ENCODE results near the gene NCAPG2.
A peak's percentile ranks its signal among the peaks of the same experiment; 100 is the strongest.

The NCAPG2 gene

DNA sequence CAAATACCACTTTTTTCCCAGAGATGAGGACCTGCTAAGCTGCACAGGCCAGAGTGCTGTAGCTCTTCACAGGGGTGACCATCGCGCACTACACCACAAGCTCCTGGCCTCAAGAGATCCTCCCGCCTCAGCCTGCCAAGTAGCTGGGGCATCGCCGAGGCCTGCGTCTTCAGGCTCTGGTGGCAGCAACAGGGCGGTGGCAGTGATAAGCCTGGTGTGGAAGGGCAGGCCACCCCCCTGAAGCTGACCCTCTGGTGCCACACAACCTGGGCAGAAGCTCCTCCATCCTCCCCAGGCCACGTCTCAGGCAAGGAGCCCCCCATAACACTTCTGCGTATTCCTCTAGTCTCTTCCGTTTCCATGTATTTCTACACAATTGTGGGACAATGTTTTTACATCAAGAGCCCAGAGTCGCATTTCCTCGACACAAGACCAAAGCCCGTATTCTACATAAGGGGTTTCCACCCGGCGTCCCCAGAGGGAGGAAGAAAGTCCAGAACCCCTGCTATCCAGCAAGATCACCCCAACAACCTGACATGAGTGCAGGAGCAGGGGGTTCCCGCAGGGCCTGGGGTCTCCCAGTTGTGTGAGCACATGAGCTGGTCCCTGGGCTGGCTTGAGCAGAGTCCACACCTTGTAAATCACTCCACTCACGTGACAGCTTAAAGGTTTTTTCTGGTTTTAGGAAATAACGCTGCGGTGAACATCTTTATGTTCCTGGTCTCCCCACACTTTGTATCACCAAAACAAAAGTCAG lies 37.6 kb upstream of the NCAPG2 start:
- TF ChIP-seq, protein P1, sequence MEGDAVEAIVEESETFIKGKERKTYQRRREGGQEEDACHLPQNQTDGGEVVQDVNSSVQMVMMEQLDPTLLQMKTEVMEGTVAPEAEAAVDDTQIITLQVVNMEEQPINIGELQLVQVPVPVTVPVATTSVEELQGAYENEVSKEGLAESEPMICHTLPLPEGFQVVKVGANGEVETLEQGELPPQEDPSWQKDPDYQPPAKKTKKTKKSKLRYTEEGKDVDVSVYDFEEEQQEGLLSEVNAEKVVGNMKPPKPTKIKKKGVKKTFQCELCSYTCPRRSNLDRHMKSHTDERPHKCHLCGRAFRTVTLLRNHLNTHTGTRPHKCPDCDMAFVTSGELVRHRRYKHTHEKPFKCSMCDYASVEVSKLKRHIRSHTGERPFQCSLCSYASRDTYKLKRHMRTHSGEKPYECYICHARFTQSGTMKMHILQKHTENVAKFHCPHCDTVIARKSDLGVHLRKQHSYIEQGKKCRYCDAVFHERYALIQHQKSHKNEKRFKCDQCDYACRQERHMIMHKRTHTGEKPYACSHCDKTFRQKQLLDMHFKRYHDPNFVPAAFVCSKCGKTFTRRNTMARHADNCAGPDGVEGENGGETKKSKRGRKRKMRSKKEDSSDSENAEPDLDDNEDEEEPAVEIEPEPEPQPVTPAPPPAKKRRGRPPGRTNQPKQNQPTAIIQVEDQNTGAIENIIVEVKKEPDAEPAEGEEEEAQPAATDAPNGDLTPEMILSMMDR (IDR thresholded peaks at IDR 0.05; ENCODE audit: low read depth, low read length) = no peak
- H3K4me3 ChIP-seq (replicated peaks in 1 of 2; ENCODE audit: low read depth in 2 of 2, low read length in 2 of 2) = no peak overlapping the region
- no peak for DNase-seq (ENCODE audit: low read depth in 2 of 2)

DNA sequence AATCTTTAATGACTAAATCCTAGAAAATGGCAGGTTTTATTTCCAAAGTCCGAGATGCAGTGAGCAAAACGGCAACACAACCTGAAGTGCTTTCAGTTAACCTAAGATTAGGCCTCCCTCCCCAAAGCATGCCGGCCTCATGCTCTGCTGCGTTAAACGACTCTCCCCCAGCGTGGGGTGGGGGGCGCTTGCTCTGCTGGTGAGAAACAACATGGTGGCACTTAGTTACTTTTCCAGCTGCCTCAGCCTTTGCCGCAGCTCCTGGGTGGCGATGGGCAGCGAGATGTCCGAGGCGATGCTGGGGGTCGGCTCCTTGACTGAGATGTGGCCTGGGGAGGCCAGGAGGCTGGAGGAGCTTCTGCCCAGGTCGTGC lies 36.7 kb upstream of the NCAPG2 start:
- H3K4me3 ChIP-seq (replicated peaks in 1 of 2; ENCODE audit: low read depth in 2 of 2, low read length in 2 of 2) = no peak overlapping the region
- TF ChIP-seq, protein P1 (IDR thresholded peaks at IDR 0.05; ENCODE audit: low read depth, low read length) = no peak
- no peak for DNase-seq (ENCODE audit: low read depth in 2 of 2)

DNA sequence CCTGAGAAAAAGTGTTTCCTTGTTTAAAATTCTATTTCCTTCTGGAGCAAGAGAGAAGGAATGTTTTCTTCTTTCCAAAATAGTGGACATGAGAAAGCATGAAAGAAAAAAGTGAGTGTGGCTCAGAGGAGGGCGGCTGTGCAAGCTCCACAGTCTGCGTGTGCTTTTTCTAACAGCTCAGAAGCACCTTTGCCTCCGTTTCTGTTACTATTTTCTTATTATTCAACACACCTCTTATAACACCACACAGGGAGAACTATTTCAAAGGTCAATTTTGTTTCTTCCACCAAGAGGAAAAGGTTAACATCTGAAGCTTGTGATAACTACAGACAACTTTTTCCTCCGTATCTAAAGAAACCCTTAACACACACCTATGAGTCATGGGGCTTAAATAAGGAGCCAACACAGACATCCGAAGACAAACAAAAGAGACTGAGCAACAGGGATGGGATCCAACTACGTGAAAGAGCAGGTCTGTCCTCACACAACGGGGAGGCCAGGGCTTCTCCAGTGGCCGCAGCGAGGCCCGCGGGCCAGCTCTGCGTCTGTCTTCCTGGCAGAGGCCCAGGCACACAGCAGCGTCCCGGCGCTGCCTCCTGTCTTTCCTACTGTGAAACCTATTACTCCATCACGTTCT lies 36.2 kb upstream of the NCAPG2 start:
- DNase-seq (ENCODE audit: low read depth in 2 of 2) = peak; percentile 90 to 97
- no peak overlapping the region for H3K4me3 ChIP-seq (replicated peaks in 1 of 2; ENCODE audit: low read depth in 2 of 2, low read length in 2 of 2)
- TF ChIP-seq, protein P1 (IDR thresholded peaks at IDR 0.05; ENCODE audit: low read depth, low read length) = peak; percentile 21

DNA sequence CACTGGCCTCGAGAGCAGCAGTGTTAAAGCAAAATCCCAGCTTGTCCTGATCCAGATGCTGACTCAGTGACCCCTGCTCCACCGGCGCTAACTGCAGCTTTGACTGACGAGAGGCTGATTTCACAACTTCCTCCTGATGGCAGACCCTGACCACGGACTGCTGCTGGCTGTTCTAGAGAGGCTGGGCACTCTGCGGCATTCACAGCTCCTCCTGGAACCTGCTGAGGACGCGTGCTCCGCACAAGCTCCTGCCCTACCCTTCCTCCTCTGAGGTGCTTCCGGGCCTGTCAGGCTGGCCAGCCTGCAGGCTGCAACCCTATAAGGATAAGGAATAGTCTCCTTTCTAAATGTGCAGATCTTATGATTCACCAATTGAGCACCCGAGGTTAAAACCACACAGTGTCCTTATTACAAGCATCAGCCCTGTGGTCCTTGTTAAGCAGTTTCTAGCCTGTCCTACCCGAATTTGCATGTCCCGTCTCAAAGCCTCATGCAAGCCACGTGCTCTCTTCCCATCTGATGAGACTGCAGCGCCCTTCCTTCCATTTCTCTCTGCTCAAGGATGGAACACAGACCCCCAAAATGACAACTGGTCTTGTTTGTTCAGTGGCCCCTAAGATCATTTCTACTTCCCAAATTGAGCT lies 35.5 kb upstream of the NCAPG2 start:
- TF ChIP-seq, protein P1 (IDR thresholded peaks at IDR 0.05; ENCODE audit: low read depth, low read length) = no peak
- peak; percentile 93 to 94 for DNase-seq (ENCODE audit: low read depth in 2 of 2)
- H3K4me3 ChIP-seq (replicated peaks in 1 of 2; ENCODE audit: low read depth in 2 of 2, low read length in 2 of 2) = peak overlapping the region in 1 of 2 donors; percentile 7

DNA sequence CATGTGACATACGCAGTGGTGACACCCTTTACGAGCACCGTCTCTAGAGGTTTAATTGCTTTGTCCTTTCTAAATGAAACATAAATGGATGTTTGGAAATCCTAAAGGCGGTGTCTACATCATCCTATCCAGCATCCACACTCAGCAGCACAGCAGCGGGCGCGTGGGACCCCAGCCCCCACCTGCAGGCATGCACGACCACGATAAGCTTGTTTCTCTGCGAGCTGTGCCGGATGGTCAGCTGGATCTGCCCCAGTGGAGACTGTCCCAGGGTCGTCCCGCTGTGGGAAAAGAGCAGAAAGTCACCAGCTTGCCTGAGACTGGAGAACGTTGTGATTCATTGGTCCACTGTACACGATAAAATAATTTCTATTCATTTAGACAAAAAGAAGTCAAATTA lies 34.2 kb upstream of the NCAPG2 start:
- TF ChIP-seq, protein P1 (IDR thresholded peaks at IDR 0.05; ENCODE audit: low read depth, low read length) = no peak
- H3K4me3 ChIP-seq (replicated peaks in 1 of 2; ENCODE audit: low read depth in 2 of 2, low read length in 2 of 2) = no peak overlapping the region
- no peak for DNase-seq (ENCODE audit: low read depth in 2 of 2)

DNA sequence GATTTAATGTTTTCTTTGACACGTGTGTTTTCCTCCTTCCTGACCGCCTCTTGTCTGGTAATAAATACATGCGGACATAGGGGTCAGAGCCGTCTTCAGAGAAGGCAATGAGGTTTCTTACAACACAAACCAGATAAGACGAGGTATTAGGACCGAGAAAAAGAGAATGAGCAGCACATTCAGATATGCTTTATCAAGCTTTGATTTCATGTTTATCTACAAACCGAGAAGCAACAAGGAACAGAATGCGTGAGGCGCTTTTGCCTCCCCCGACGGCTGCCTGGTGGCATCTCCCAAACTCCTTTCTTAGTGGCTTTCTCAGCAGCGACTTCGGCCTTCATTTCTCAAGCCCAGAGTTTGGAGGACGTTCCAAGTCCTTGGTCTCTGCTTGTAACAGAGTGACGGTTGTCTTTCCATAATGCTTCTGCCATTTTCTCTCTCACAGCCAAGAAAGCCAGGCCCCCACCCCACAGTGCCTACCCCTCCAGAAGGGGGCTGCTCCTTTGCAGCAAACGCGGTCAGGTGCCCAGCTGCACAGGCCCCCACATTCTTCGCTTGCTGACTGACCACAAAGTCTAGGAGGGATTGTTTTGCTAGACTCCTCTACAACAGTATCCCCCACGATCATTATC lies 32.6 kb upstream of the NCAPG2 start:
- no peak for DNase-seq (ENCODE audit: low read depth in 2 of 2)
- H3K4me3 ChIP-seq (replicated peaks in 1 of 2; ENCODE audit: low read depth in 2 of 2, low read length in 2 of 2) = no peak overlapping the region
- TF ChIP-seq, protein P1 (IDR thresholded peaks at IDR 0.05; ENCODE audit: low read depth, low read length) = no peak

Measured in cardiac fibroblast (primary cell).